Measurements from ENCODE around the gene INSL3. TPM values are rescaled to one million over a fixed set of nuclear protein-coding genes. Genes with fewer than 3 reads are reported as not detected.

Gene INSL3
- total and polyA plus RNA-seq, 2 of the 13 experiments (the other 11 are each of a cell fraction or from before 2014, with no cell fraction given), result 0.30 TPM; not detected in 1

- no peak for TF ChIP-seq MXD4 (CRISPR knock-in tag; IDR thresholded peaks at IDR 0.05)
- peak; percentile 56 for TF ChIP-seq SPEN (CRISPR knock-in tag; IDR thresholded peaks at IDR 0.05; ENCODE audit: low read depth)
- no peak for TF ChIP-seq NKX3-1 (CRISPR knock-in tag; IDR thresholded peaks at IDR 0.05)
- TF ChIP-seq ZNF44 (CRISPR knock-in tag; IDR thresholded peaks at IDR 0.05), result no peak
- no peak for TF ChIP-seq ZNF263 (CRISPR knock-in tag; IDR thresholded peaks at IDR 0.05)
- TF ChIP-seq TIGD3 (CRISPR knock-in tag; IDR thresholded peaks at IDR 0.05; ENCODE audit: borderline replicate concordance), result no peak
- no peak for TF ChIP-seq HNRNPUL1 (IDR thresholded peaks at IDR 0.05; ENCODE audit: low read depth, low read length)
- TF ChIP-seq PAF1 (CRISPR knock-in tag; IDR thresholded peaks at IDR 0.05), result no peak
- peak; percentile 82 for TF ChIP-seq HNF4A (CRISPR knock-in tag; IDR thresholded peaks at IDR 0.05)
- no peak for TF ChIP-seq DMTF1 (CRISPR knock-in tag; IDR thresholded peaks at IDR 0.05)
- TF ChIP-seq RAD21 (CRISPR knock-in tag; IDR thresholded peaks at IDR 0.05), result no peak
- TF ChIP-seq ZNF740 (CRISPR knock-in tag; IDR thresholded peaks at IDR 0.05), result no peak
- TF ChIP-seq TCF7 (IDR thresholded peaks at IDR 0.05; ENCODE audit: low read depth), result 0 out of 2 replicates have a peak, but pooled peaks have one; percentile 20
- TF ChIP-seq CHD4 (IDR thresholded peaks at IDR 0.05; ENCODE audit: borderline replicate concordance, low read length), result no peak
- TF ChIP-seq ZNF207 (IDR thresholded peaks at IDR 0.05; ENCODE audit: borderline replicate concordance), result no peak
- no peak for TF ChIP-seq SMAD1 (CRISPR knock-in tag; IDR thresholded peaks at IDR 0.05; ENCODE audit: borderline replicate concordance, low read depth)
- no peak for TF ChIP-seq ZNF781 (CRISPR knock-in tag; IDR thresholded peaks at IDR 0.05; ENCODE audit: borderline replicate concordance, not compliant biosample characterization)
- no peak for TF ChIP-seq MTERF4 (CRISPR knock-in tag; IDR thresholded peaks at IDR 0.05)
- no peak for TF ChIP-seq CEBPZ (IDR thresholded peaks at IDR 0.05; ENCODE audit: low read length)
- TF ChIP-seq ZNF34 (CRISPR knock-in tag; IDR thresholded peaks at IDR 0.05; ENCODE audit: borderline replicate concordance), result 0 out of 2 replicates have a peak, but pooled peaks have one; percentile 37
- TF ChIP-seq SOX13 (IDR thresholded peaks at IDR 0.05), result no peak; the same call in 1 of the 2 replicates
- TF ChIP-seq SOX13 (CRISPR knock-in tag; conservative IDR thresholded peaks at IDR 0.05 in 1 of 2, IDR thresholded peaks at IDR 0.05 in 1 of 2), result peak in 1 of 2 experiments; percentile 51; a peak in 2 of 4 replicates
Observed at GRCh38 chr19:17797424-17798201, 23.7 kb downstream of the INSL3 start (continued).
